Lung (tissue), 12 donors: Measurements from ENCODE around the gene MEF2D. TPM values are rescaled to one million over a fixed set of nuclear protein-coding genes. Genes with fewer than 3 reads are reported as not detected.
A peak's percentile ranks its signal among the peaks of the same experiment; 100 is the strongest.

Source experiments
- ATAC-seq: fragments of 200-7000 bp; cut with Tn5 transposase; one replicate; pipeline ENCODE4 v1.9.1; 2020; ENCODE audit warnings: moderate number of reproducible peaks; ENCODE audit not compliant: insufficient read depth, low FRiP score
- DNase-seq, 3 donors: peaks; one replicate each; pipeline ENCODE4 v3.0.0-alpha.2; 2013 to 2017
- H3K27ac ChIP-seq, 2 donors: one replicate each; pipeline ENCODE4 v1.5.1; 2013; ENCODE audit warnings: mild to moderate bottlenecking in 2 of 2, moderate library complexity in 2 of 2, control low read depth in 1 of 2, inconsistent platforms in 1 of 2, low read depth in 1 of 2, low read length in 1 of 2
- H3K27me3 ChIP-seq, 3 donors: one replicate each; pipeline ENCODE4 v1.5.1; 2013; ENCODE audit warnings: low read length in 2 of 3; ENCODE audit not compliant: control insufficient read depth in 3 of 3, insufficient read depth in 3 of 3
- H3K36me3 ChIP-seq, 4 donors: one replicate each; pipeline ENCODE4 v1.5.1; 2013; ENCODE audit warnings: low read length in 4 of 4, mild to moderate bottlenecking in 1 of 4, moderate library complexity in 1 of 4; ENCODE audit not compliant: control insufficient read depth in 4 of 4, insufficient read depth in 4 of 4
- H3K4me1 ChIP-seq, 5 donors: one replicate each; pipeline ENCODE4 v1.5.1; 2013; ENCODE audit warnings: low read length in 5 of 5, mild to moderate bottlenecking in 2 of 5, moderate library complexity in 1 of 5; ENCODE audit not compliant: control insufficient read depth in 5 of 5, insufficient read depth in 5 of 5
- H3K4me3 ChIP-seq: one replicate; pipeline ENCODE4 v1.5.1; 2013; ENCODE audit warnings: mild to moderate bottlenecking, control low read depth, moderate library complexity
- H3K9ac ChIP-seq, 2 donors: one replicate each; pipeline ENCODE4 v1.5.1; 2013; ENCODE audit warnings: low read length in 2 of 2, control low read depth in 1 of 2; ENCODE audit not compliant: insufficient read depth in 1 of 2
- H3K9me3 ChIP-seq, 4 donors: one replicate each; pipeline ENCODE4 v1.5.1; 2013; ENCODE audit warnings: low read length in 3 of 4, mild to moderate bottlenecking in 1 of 4, moderate library complexity in 1 of 4; ENCODE audit not compliant: control insufficient read depth in 4 of 4, insufficient read depth in 3 of 4
- WGBS, 2 donors: extraction: QIAGEN DNeasy Blood & Tissue Kit; methylation state at CpG; one replicate each; pipeline ENCODE4 v1.1.7; 2013; 5-methylcytosine and 5-hydroxymethylcytosine counted together
- polyA plus RNA-seq, 2 donors: library from polyadenylated mRNA; stranded (reverse); fragments of 200-250 nt; gene quantifications; one replicate each; pipeline ENCODE4 v1.2.1, GENCODE V29; 2013
- total RNA-seq, 2 donors: library from RNA; depleted of rRNA in 1 of 2; stranded (reverse); fragments of >200 nt in 1 of 2; gene quantifications; one replicate each; pipeline ENCODE4 v1.2.1, GENCODE V29; 2014 to 2021
- TF ChIP-seq, protein P1 (sequence below): IDR thresholded peaks from 2 replicates; pipeline ENCODE4 v1.5.1; 2012; ENCODE audit warnings: mild to moderate bottlenecking; ENCODE audit errors: control extremely low read depth, extremely low read depth
- donor health status: control.
- donor health status: control.
- donor health status: Bipolar disorder and iron deficiency.
- donor health status: healthy.
- donor health status: DM: yes; HTN: yes; CAD: no.

The MEF2D gene
- total and polyA plus RNA-seq, 4 donors, result 23.0 to 52.5 (median 23.1) TPM

DNA sequence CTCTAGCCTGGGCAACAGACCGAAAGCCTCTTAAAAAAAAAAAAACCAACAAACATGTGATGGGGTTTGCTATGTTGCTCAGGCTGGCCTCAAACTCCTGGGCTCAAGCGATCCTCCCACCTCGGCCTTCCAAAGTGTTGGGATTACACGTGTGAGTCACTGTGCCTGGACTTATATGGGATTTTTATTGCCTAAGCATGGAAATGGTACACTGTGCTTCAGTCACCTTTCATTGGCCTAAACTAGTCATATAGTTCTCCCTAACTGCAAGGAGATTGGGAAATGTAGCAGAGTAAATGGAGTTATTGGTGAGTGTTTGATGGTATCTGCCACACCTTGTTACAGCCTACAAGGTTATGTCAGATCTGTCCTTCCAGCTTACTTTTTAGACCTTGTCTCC lies 17.2 kb upstream of the MEF2D start:
- DNase-seq, result no peak

DNA sequence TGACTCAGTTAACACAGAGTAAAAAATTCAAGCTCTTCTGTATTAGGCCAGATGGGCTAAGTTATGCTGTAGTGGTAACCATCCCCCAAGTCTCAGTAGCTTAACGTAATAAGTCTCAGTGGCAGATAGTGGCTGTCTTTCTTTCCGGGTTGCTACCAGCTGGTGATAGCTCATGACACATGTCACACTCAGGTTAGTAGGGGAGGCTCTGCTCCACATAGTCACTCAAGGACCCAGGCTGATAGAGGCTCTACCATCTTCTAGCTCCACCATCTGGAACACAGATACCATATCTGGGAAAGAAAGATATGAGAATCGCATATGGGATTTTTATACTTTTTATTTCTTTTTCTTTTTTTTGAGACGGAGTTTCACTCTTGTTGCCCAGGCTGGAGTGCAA lies 16.2 kb upstream of the MEF2D start:
- 95 to 96% methylated on average over 4 of the region's 4 CpGs for WGBS, 2 donors
- no peaks in the 10 kb centered on the region for H3K27me3 ChIP-seq
- no peak overlapping the region for H3K4me3 ChIP-seq
- DNase-seq (no peak), ATAC-seq (no peak)
- no peak overlapping the region for H3K9ac ChIP-seq
- no peaks in the 10 kb centered on the region for H3K36me3 ChIP-seq
- H3K27ac ChIP-seq, result no peak overlapping the region
- peaks cover 0 to 6% (median 2%) of the 10 kb centered on the region in 5 donors for H3K4me1 ChIP-seq
- no peaks in the 10 kb centered on the region for H3K9me3 ChIP-seq
- TF ChIP-seq, protein P1, sequence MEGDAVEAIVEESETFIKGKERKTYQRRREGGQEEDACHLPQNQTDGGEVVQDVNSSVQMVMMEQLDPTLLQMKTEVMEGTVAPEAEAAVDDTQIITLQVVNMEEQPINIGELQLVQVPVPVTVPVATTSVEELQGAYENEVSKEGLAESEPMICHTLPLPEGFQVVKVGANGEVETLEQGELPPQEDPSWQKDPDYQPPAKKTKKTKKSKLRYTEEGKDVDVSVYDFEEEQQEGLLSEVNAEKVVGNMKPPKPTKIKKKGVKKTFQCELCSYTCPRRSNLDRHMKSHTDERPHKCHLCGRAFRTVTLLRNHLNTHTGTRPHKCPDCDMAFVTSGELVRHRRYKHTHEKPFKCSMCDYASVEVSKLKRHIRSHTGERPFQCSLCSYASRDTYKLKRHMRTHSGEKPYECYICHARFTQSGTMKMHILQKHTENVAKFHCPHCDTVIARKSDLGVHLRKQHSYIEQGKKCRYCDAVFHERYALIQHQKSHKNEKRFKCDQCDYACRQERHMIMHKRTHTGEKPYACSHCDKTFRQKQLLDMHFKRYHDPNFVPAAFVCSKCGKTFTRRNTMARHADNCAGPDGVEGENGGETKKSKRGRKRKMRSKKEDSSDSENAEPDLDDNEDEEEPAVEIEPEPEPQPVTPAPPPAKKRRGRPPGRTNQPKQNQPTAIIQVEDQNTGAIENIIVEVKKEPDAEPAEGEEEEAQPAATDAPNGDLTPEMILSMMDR, result no peak

More for the DNA sequence above, 17.2 kb upstream of the MEF2D start:
- TF ChIP-seq, protein P1, result no peak
- no peak overlapping the region for H3K4me3 ChIP-seq
- no peaks in the 10 kb centered on the region for H3K9me3 ChIP-seq
- H3K36me3 ChIP-seq, result no peaks in the 10 kb centered on the region
- H3K27me3 ChIP-seq, result no peaks in the 10 kb centered on the region
- no peak for ATAC-seq
- 74 to 97% methylated on average over 4 of the region's 4 CpGs for WGBS, 2 donors
- peaks cover 0 to 4% (median 1%) of the 10 kb centered on the region in 5 donors for H3K4me1 ChIP-seq
- no peak overlapping the region for H3K27ac ChIP-seq
- no peak overlapping the region for H3K9ac ChIP-seq

DNA sequence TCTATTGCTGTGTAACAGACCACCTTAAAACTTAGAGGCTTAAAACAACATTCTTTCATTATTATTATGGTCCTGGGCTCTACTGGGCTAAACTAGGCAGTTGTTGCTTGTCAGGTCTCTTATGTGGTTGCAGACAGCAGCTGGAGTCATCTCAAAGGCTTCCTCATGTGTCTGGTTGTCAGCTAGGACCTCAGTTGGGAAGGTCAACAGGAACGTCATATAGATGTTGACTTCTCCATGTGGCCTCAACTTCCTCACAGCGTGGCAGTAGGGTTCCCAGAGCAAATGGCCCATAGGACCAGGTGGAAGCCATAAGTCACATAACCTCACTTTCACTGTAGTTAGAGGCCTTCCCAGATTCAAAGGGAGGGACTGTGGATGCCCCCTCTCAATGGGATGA lies 15.4 kb upstream of the MEF2D start:
- Histone ChIP-seq H3K27me3 (no peaks in the 10 kb centered on the region), H3K36me3 (no peaks in the 10 kb centered on the region), H3K9ac (no peak overlapping the region), H3K4me1 (peaks cover 0 to 9% (median 6%) of the 10 kb centered on the region in 5 donors), H3K4me3 (no peak overlapping the region), H3K27ac (no peak overlapping the region), H3K9me3 (no peaks in the 10 kb centered on the region)
- DNase-seq (no peak), ATAC-seq (no peak)
- TF ChIP-seq, protein P1, result no peak
- 39 to 46% methylated on average over 2 of the region's 2 CpGs for WGBS, 2 donors

DNA sequence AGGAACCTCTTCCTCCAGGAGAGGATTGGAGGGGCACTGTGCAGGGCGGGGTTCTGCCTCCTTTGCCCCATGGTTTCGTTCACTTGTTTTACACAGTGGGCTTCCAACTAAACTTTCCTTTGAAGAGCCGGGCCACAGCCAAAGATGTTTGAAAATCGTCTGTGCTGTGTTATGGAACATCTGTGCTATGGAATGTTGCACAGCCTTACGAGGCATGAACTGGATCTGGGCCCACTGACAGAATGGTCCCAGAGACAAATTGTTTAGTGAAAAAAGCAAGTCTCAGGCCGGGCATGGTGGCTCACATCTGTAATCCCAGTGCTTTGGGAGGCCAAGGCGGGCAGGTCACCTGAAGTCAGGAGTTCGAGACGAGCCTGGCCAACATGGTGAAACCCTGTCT lies 12.6 kb upstream of the MEF2D start:
- peak; percentile 83 to 94 (median 91) for DNase-seq
- TF ChIP-seq, protein P1, result no peak
- no peak overlapping the region for H3K9ac ChIP-seq
- 74 to 84% methylated on average over 9 of the region's 9 CpGs for WGBS, 2 donors
- ATAC-seq, result no peak
- H3K4me3 ChIP-seq, result no peak overlapping the region
- H3K36me3 ChIP-seq, result no peaks in the 10 kb centered on the region
- no peak overlapping the region for H3K27ac ChIP-seq
- H3K27me3 ChIP-seq, result no peaks in the 10 kb centered on the region
- H3K4me1 ChIP-seq, result peaks cover 5 to 19% (median 17%) of the 10 kb centered on the region in 5 donors
- H3K9me3 ChIP-seq, result no peaks in the 10 kb centered on the region
